ENCODE results near the gene ANGPTL2.

The ANGPTL2 gene

DNA sequence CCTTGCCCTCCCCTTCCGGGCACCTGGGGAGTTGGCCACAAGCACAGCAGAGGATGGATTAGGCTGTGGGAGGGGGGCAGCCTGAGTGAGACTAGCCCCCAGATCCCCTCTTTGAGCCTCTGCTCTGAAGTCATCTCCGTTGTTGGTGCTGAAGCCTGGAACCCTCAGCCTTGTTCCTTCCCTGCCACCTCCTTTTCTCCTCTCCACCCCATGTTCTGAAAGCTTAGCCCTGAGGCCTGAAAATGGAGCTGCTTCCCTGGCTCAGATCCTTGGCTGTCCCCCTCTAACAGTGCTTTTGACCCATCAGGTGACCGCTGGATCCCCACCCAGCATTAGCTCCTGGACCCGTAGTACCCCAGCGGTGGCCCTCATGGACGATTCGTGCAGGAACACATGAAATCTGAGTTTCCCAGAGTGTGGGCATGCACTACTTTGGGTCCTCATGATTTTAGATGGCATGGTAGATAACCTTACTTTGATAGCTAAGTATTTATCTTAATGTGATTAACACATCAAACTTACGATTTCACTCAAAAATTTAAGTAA, 21.6 kb upstream of the ANGPTL2 start:
- DNase-seq (ENCODE audit: low read depth) = no peak

DNA sequence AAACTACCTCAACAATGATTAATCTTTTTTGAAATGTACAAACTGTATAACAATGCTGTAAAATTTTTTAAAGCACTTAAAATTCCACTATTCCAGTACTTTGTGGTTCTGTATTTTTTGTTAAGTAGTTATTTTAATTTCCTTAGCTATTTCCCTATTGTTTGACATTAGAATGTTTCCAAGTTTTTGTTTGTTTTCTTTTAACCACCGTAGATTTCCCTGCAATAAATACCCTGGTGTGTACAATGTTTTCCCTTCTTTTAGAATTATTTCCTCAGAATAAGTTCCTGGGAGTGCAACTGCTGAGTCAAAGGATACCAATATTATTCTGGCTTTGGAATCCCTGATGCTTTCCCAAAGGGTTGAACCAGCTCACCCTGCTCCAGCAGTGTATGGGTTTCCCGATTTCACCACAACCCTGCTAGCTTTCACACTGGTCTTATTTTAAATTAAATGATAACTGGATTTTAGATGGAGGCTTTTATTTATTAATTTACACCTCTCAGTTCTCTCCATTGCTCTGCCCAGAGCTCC, 20.6 kb upstream of the ANGPTL2 start:
- TF ChIP-seq, protein P1, sequence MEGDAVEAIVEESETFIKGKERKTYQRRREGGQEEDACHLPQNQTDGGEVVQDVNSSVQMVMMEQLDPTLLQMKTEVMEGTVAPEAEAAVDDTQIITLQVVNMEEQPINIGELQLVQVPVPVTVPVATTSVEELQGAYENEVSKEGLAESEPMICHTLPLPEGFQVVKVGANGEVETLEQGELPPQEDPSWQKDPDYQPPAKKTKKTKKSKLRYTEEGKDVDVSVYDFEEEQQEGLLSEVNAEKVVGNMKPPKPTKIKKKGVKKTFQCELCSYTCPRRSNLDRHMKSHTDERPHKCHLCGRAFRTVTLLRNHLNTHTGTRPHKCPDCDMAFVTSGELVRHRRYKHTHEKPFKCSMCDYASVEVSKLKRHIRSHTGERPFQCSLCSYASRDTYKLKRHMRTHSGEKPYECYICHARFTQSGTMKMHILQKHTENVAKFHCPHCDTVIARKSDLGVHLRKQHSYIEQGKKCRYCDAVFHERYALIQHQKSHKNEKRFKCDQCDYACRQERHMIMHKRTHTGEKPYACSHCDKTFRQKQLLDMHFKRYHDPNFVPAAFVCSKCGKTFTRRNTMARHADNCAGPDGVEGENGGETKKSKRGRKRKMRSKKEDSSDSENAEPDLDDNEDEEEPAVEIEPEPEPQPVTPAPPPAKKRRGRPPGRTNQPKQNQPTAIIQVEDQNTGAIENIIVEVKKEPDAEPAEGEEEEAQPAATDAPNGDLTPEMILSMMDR (IDR thresholded peaks at IDR 0.05; ENCODE audit: low read depth, low read length) = no peak
- TF ChIP-seq MYC (IDR thresholded peaks at IDR 0.05; ENCODE audit: low read depth, low read length) (no peak), MAX (IDR thresholded peaks at IDR 0.05; ENCODE audit: low read depth, low read length) (no peak), POLR2A (IDR thresholded peaks at IDR 0.05; ENCODE audit: extremely low read depth, insufficient read length) (no peak)
- H3K4me3 ChIP-seq (ENCODE audit: low read depth, low read length) = no peak overlapping the region
- DNase-seq (ENCODE audit: low read depth) = no peak

More for the DNA sequence above, 21.6 kb upstream of the ANGPTL2 start:
- TF ChIP-seq POLR2A (IDR thresholded peaks at IDR 0.05; ENCODE audit: extremely low read depth, insufficient read length) (no peak), MAX (IDR thresholded peaks at IDR 0.05; ENCODE audit: low read depth, low read length) (no peak), MYC (IDR thresholded peaks at IDR 0.05; ENCODE audit: low read depth, low read length) (no peak)
- TF ChIP-seq, protein P1 (IDR thresholded peaks at IDR 0.05; ENCODE audit: low read depth, low read length) = no peak
- no peak overlapping the region for H3K4me3 ChIP-seq (ENCODE audit: low read depth, low read length)

GRCh38 chr9:127142291-127142690, 19.9 kb upstream of the ANGPTL2 start:
- DNase-seq (ENCODE audit: low read depth) = no peak
- TF ChIP-seq MYC (IDR thresholded peaks at IDR 0.05; ENCODE audit: low read depth, low read length) = no peak
- no peak for TF ChIP-seq MAX (IDR thresholded peaks at IDR 0.05; ENCODE audit: low read depth, low read length)
- TF ChIP-seq, protein P1 (IDR thresholded peaks at IDR 0.05; ENCODE audit: low read depth, low read length) = no peak
- TF ChIP-seq POLR2A (IDR thresholded peaks at IDR 0.05; ENCODE audit: extremely low read depth, insufficient read length) = no peak
- H3K4me3 ChIP-seq (ENCODE audit: low read depth, low read length) = no peak overlapping the region

DNA sequence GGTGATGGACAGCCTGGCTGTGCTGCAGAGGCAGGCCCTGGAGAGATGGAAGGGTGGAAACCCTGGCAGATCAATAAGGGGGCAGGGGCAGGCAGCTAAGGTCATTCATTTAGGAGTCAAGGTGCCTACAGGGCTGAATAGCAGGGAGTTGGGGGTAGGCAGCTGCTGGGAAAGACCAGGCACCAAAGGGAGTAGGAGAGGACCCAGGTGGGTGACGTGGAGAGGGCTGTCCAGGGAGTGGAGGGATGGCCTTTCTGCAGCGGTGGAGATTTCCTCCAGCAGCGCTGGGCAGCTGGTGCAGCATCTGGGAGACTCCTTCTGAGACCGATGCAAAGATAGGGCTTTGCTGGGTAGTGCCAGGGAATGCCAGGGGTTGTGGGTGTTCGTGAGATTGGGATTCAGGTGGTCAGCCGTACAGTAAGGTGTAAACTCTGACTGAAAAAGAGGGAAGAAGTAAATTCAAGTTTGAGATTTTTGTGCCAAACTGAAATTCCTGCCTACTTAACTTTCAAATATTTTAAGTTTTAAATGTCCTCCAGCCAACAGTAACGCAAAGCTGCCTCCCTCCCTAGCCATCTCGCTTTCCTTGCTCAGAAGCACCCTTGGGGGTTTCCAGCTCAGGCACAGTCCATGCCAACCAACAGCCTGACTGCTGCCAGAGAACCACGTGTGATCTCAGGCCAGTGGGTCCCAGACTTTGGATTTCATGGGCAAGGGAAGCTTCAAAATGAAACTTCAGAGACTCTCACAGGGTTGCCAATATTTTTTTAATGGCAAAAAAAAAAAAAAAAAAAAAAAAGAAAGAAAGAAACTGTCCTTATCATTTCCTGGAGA, 18.6 kb upstream of the ANGPTL2 start:
- H3K4me3 ChIP-seq (ENCODE audit: low read depth, low read length) = no peak overlapping the region
- no peak for DNase-seq (ENCODE audit: low read depth)
- TF ChIP-seq POLR2A (IDR thresholded peaks at IDR 0.05; ENCODE audit: extremely low read depth, insufficient read length) = no peak
- no peak for TF ChIP-seq MYC (IDR thresholded peaks at IDR 0.05; ENCODE audit: low read depth, low read length)
- TF ChIP-seq, protein P1 (IDR thresholded peaks at IDR 0.05; ENCODE audit: low read depth, low read length) = no peak
- TF ChIP-seq MAX (IDR thresholded peaks at IDR 0.05; ENCODE audit: low read depth, low read length) = no peak

DNA sequence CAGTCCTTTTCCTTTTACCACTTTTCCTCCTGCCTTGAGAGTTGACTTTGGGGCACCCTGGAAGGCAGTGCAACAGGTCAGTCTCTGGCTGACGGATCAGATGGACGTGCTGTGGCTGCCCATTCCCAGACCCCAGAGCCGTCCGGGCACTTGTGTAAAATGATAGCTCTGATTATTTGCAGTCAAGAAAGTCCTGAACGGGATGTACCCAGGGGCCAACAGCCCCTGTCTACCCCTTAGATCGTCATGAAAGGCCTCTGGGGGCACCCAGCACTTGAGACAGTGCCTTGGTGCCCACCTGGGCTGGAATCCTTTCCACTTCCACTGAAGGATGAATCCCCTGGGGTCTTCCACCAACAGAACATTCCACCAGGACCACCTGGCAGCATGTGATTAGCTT, 17.7 kb upstream of the ANGPTL2 start:
- no peak for DNase-seq (ENCODE audit: low read depth)
- TF ChIP-seq POLR2A (IDR thresholded peaks at IDR 0.05; ENCODE audit: extremely low read depth, insufficient read length) (no peak), MYC (IDR thresholded peaks at IDR 0.05; ENCODE audit: low read depth, low read length) (no peak), MAX (IDR thresholded peaks at IDR 0.05; ENCODE audit: low read depth, low read length) (no peak)
- TF ChIP-seq, protein P1 (IDR thresholded peaks at IDR 0.05; ENCODE audit: low read depth, low read length) = no peak
- H3K4me3 ChIP-seq (ENCODE audit: low read depth, low read length) = no peak overlapping the region

Measured in NB4 (cell line).